ENCODE measurements around the gene GPR84.

- TF ChIP-seq CTCF (conservative IDR thresholded peaks at IDR 0.05; ENCODE audit: low read depth in 2 of 2) (no peak), CREB1 (CRISPR knock-in tag; IDR thresholded peaks at IDR 0.05; ENCODE audit: low read depth) (no peak), EZH2 (IDR thresholded peaks at IDR 0.05; ENCODE audit: low read depth, unreplicated experiment) (no peak), POLR2AphosphoS5 (IDR thresholded peaks at IDR 0.05; ENCODE audit: low read depth) (no peak), JUNB (IDR thresholded peaks at IDR 0.05; ENCODE audit: unreplicated experiment) (no peak), REST (IDR thresholded peaks at IDR 0.05; ENCODE audit: unreplicated experiment) (no peak), ZNF462 (CRISPR knock-in tag; IDR thresholded peaks at IDR 0.05) (no peak)
These were observed 14.6 kb downstream of the GPR84 start for GRCh38 chr12:54349679-54350078.
